ENCODE data around the gene CTAG1A.
"Not testable (repeated sequence)": the region's sequence is repeated elsewhere in the genome, so short reads cannot be mapped to it uniquely, and the experiment has no call there.

The CTAG1A gene

GRCh38 chrX:154620767-154621414 is 36.0 kb downstream of the CTAG1A start:
- not testable (repeated sequence) for DNase-seq

GRCh38 chrX:154628960-154629359 is 44.0 kb downstream of the CTAG1A start:
- DNase-seq: not testable (repeated sequence)

DNA sequence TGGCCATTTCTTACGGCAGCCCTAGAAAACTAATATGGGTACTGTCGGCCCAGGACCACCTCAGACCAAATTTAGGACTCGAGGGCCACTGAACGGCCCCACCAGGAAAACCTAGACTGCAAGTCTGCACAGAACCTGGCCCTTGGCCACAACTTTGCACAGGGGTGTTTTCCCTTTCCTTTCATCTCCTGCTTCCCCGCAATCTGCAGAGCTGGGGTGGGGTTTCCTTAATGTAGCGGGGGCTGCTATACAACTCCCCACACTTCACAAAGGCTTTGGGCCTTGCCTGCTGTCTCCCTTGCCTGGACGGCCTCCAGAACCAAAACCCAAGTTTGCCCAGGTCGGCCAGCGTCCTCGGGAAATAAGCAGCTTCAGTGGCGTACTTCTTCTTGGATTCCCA is 46.0 kb downstream of the CTAG1A start:
- not testable (repeated sequence) for DNase-seq

DNA sequence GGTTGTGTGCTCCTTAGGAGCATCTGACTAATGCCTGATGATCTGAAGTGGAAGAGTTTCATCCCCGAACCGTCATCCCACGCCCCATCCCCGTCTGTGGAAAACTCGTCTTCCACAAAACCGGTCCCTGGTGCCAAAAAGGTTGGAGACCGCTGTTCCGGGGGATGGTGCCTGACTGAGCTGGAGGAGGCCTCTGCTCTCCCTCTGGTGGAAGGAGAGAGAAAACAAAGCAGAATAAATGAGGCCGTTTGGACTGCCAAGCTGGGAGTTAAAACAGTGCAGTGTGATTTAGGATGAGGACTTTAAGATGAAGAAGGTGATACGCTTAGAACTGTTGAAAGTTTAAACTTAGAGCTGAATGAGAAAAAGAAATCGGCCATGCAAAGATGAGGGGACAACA is 48.7 kb downstream of the CTAG1A start:
- not testable (repeated sequence) for DNase-seq

Data from activated gamma-delta T cell (primary cell).